Astrocyte (in vitro differentiated cells and primary cell): ENCODE data around the gene VWA1. TPM values are rescaled to one million over a fixed set of nuclear protein-coding genes. Genes with fewer than 3 reads are reported as not detected.

Experiments used
- DNase-seq: peaks from one replicate; pipeline ENCODE4 v3.0.0-alpha.2; 2010; ENCODE audit warnings: low read depth
- FAIRE-seq: peaks from 2 replicates; lab custom pipeline; 2011; peaks lifted over from hg19 to GRCh38; lab: Jason Lieb, UNC
- H2AFZ ChIP-seq: 2 replicates; pipeline ENCODE4 v1.6.0; 2012; ENCODE audit warnings: low read depth, low read length, inconsistent platforms
- H3K27ac ChIP-seq: 2 replicates; pipeline ENCODE4 v1.5.1; 2011; ENCODE audit warnings: low read depth, low read length, inconsistent platforms
- H3K27me3 ChIP-seq: 2 replicates; pipeline ENCODE4 v1.6.0; 2011; ENCODE audit warnings: low read length, inconsistent platforms; ENCODE audit not compliant: insufficient read depth
- H3K36me3 ChIP-seq: 2 replicates; pipeline ENCODE4 v1.5.1; 2011; ENCODE audit warnings: low read length, inconsistent platforms; ENCODE audit not compliant: insufficient read depth
- H3K4me1 ChIP-seq: 2 replicates; pipeline ENCODE4 v1.5.1; 2011; ENCODE audit warnings: low read length, inconsistent platforms; ENCODE audit not compliant: insufficient read depth
- H3K4me2 ChIP-seq: 2 replicates; pipeline ENCODE4 v1.6.0; 2012; ENCODE audit warnings: low read length, inconsistent platforms
- H3K4me3 ChIP-seq: 2 replicates; pipeline ENCODE4 v1.5.1; 2011; ENCODE audit warnings: low read depth, mild to moderate bottlenecking, low read length, inconsistent platforms; ENCODE audit not compliant: insufficient read depth
- H3K79me2 ChIP-seq: 2 replicates; pipeline ENCODE4 v1.6.0; 2012; ENCODE audit warnings: mild to moderate bottlenecking, low read length, inconsistent platforms; ENCODE audit not compliant: insufficient read depth
- H3K9ac ChIP-seq: 2 replicates; pipeline ENCODE4 v1.6.0; 2012; ENCODE audit warnings: mild to moderate bottlenecking, low read length, inconsistent platforms
- H3K9me3 ChIP-seq: 2 replicates; pipeline ENCODE4 v1.5.1; 2012; ENCODE audit warnings: low read depth, mild to moderate bottlenecking, low read length, inconsistent platforms; ENCODE audit not compliant: insufficient read depth
- H4K20me1 ChIP-seq: 2 replicates; pipeline ENCODE4 v1.6.0; 2012; ENCODE audit warnings: low read length, inconsistent platforms; ENCODE audit not compliant: insufficient read depth
- H3K27ac Mint-ChIP-seq: one replicate; pipeline ENCODE4 v1.8.0; 2021; ENCODE audit warnings: mild to moderate bottlenecking, mixed read lengths; ENCODE audit not compliant: unreplicated experiment
- H3K27me3 Mint-ChIP-seq: one replicate; pipeline ENCODE4 v1.8.0; 2021; ENCODE audit warnings: low read depth, mixed read lengths; ENCODE audit not compliant: unreplicated experiment
- H3K36me3 Mint-ChIP-seq: one replicate; pipeline ENCODE4 v1.8.0; 2021; ENCODE audit warnings: low read depth, mixed read lengths; ENCODE audit not compliant: unreplicated experiment
- H3K4me1 Mint-ChIP-seq: one replicate; pipeline ENCODE4 v1.8.0; 2021; ENCODE audit warnings: low read depth, mixed read lengths; ENCODE audit not compliant: unreplicated experiment
- H3K4me3 Mint-ChIP-seq: one replicate; pipeline ENCODE4 v1.8.0; 2021; ENCODE audit warnings: mild to moderate bottlenecking, moderate library complexity, mixed read lengths; ENCODE audit not compliant: unreplicated experiment
- H3K9me3 Mint-ChIP-seq: one replicate; pipeline ENCODE4 v1.8.0; 2021; ENCODE audit warnings: mild to moderate bottlenecking, mixed read lengths; ENCODE audit not compliant: unreplicated experiment
- CTCF ChIP-seq: IDR thresholded peaks from 2 replicates; pipeline ENCODE4 v1.5.1; 2011; ENCODE audit warnings: low read depth, mild to moderate bottlenecking, inconsistent platforms, low read length, moderate library complexity; ENCODE audit not compliant: insufficient read depth
- EZH2 ChIP-seq: IDR thresholded peaks from 2 replicates; pipeline ENCODE4 v1.6.1; 2012; ENCODE audit warnings: mild to moderate bottlenecking, low read length, inconsistent platforms; ENCODE audit not compliant: insufficient read depth
- total RNA-seq: library from RNA; stranded (reverse); gene quantifications from 2 replicates; pipeline ENCODE4 v1.2.1, GENCODE V29; 2021

VWA1 gene
- total RNA-seq, 1 donor from 2014 or later: 60.4 TPM

GRCh38 chr1:1460540-1461130, 25.1 kb downstream of the VWA1 start:
- Mint-ChIP-seq H3K27ac (no peak overlapping the region), H3K4me1 (no peaks in the 10 kb centered on the region), H3K9me3 (no peaks in the 10 kb centered on the region), H3K4me3 (no peak overlapping the region), H3K36me3 (no peaks in the 10 kb centered on the region), H3K27me3 (no peaks in the 10 kb centered on the region)
- no peaks in the 10 kb centered on the region for H3K9me3 ChIP-seq
- DNase-seq (no peak), FAIRE-seq (no peak)
- H3K4me1 ChIP-seq: no peaks in the 10 kb centered on the region
- H3K27ac ChIP-seq: no peak overlapping the region
- no peak overlapping the region for H3K4me3 ChIP-seq
- no peaks in the 10 kb centered on the region for H4K20me1 ChIP-seq
- no peaks in the 10 kb centered on the region for H3K36me3 ChIP-seq
- no peak overlapping the region for H2AFZ ChIP-seq
- TF ChIP-seq EZH2: no peak
- TF ChIP-seq CTCF: no peak
- no peak overlapping the region for H3K9ac ChIP-seq
- no peak overlapping the region for H3K4me2 ChIP-seq
- H3K79me2 ChIP-seq: no peaks in the 10 kb centered on the region
- no peaks in the 10 kb centered on the region for H3K27me3 ChIP-seq

- Mint-ChIP-seq H3K27ac (no peak overlapping the region), H3K4me3 (no peak overlapping the region), H3K4me1 (no peaks in the 10 kb centered on the region), H3K36me3 (no peaks in the 10 kb centered on the region), H3K9me3 (no peaks in the 10 kb centered on the region), H3K27me3 (peaks cover 2% of the 10 kb centered on the region)
- H3K36me3 ChIP-seq: no peaks in the 10 kb centered on the region
- no peak overlapping the region for H2AFZ ChIP-seq
- H3K9me3 ChIP-seq: no peaks in the 10 kb centered on the region
- H4K20me1 ChIP-seq: no peaks in the 10 kb centered on the region
- no peak for TF ChIP-seq EZH2
- H3K27ac ChIP-seq: no peak overlapping the region
- H3K4me2 ChIP-seq: no peak overlapping the region
- no peak overlapping the region for H3K9ac ChIP-seq
- FAIRE-seq (no peak), DNase-seq (no peak)
- H3K27me3 ChIP-seq: no peaks in the 10 kb centered on the region
- no peaks in the 10 kb centered on the region for H3K4me1 ChIP-seq
- no peaks in the 10 kb centered on the region for H3K79me2 ChIP-seq
- no peak overlapping the region for H3K4me3 ChIP-seq
These were observed 26.3 kb downstream of the VWA1 start for GRCh38 chr1:1461721-1462317.

- Mint-ChIP-seq H3K9me3 (no peaks in the 10 kb centered on the region), H3K27me3 (peaks cover 2% of the 10 kb centered on the region), H3K4me3 (no peak overlapping the region), H3K36me3 (no peaks in the 10 kb centered on the region), H3K4me1 (no peaks in the 10 kb centered on the region), H3K27ac (no peak overlapping the region)
- no peaks in the 10 kb centered on the region for H3K36me3 ChIP-seq
- TF ChIP-seq CTCF: no peak
- TF ChIP-seq EZH2: no peak
- H3K4me3 ChIP-seq: no peak overlapping the region
- H3K4me1 ChIP-seq: no peaks in the 10 kb centered on the region
- no peak for FAIRE-seq
- no peaks in the 10 kb centered on the region for H3K27me3 ChIP-seq
- no peaks in the 10 kb centered on the region for H3K79me2 ChIP-seq
- H3K9ac ChIP-seq: no peak overlapping the region
- no peaks in the 10 kb centered on the region for H3K9me3 ChIP-seq
- DNase-seq: no peak
- H3K4me2 ChIP-seq: no peak overlapping the region
- H2AFZ ChIP-seq: no peak overlapping the region
- no peak overlapping the region for H3K27ac ChIP-seq
- H4K20me1 ChIP-seq: no peaks in the 10 kb centered on the region
These were observed 27.0 kb downstream of the VWA1 start for GRCh38 chr1:1462318-1462966.
